ENCODE measurements around the gene TBRG4. TPM values are rescaled to one million over a fixed set of nuclear protein-coding genes. Genes with fewer than 3 reads are reported as not detected.

Gene TBRG4
- polyA plus RNA-seq, 1 experiment: 38.8 TPM

DNA sequence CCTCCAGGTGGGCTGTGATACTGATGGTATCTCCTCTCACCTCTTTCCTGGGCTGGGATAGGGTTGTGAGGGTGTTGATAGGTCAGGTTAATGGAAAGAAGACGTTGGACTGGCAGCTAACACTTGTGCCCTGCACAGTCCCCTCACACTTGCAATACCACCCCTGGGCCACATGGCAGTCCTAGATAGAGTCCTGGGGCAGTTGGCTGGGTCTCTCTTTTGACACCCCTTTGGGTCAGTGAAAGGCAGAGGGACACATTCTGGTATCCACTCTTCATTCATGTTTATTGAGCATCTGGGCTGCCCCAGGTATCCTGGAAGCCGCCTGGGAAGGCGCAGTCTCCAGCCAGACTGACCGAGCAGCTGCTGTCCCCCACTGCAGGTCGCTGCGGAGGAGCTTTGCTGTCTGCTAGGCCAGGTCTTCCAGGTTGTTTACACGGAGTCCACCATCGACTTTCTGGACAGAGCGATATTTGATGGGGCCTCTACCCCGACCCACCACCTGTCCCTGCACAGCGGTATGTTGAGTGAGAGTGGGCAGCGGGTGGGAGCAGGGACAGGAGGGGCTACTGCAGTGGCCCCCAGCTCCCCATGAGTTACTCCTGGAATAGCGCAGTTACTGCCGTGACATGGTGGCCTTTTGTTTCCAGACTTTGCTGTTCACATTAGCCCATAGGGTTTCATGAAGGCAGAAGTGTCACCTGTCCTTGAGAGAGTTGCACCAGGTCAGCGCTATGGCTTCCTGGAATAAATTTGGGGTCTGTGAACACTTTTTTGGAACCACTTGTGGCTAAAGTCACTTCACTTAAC is 41.8 kb downstream of the TBRG4 start:
- CTCF ChIA-PET: no interaction called here
- POLR2A ChIA-PET: no interaction called here

DNA sequence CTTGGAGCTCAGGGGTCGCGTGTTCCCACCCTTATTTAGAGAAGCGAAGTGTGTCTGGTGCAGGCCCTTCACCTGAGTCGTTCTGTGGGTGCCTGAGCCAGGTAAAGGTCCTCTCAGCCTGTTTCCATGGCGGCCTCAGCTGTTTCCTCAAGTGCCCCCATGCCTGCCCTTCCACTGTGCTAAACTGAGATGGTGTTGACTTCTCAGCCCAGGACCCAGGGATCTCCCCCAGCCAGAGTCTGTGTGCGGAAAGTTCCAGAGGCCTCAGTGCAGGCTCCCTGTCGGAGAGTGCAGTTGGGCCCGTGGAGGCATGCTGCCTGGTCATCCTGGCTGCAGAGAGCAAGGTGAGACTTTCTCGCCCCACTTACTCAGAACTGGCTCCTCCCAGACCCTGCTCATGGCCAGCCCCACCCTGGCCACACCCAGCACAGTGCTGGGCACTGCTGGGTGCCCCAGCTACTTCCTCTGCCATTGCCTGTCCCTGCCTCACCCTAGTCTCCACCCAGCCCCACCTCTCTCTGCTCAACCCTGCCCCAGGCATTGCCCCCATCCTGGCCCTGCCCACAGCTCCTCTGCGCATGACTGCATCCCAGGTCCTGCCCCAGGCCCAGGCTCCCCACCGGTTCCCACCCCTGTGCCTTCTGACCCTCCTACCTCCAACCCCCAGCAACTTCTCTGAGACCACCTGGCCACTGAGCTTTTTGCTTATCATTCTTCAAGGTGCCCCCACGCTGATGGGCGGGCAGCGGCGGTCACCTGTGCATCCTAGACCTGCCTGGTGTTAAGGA is 43.1 kb downstream of the TBRG4 start:
- Histone ChIP-seq H3K27me3 (ENCODE audit: control insufficient read depth, insufficient read depth, low read length) (no peaks in the 10 kb centered on the region), H3K9me3 (ENCODE audit: control insufficient read depth, insufficient read depth, low read length) (no peaks in the 10 kb centered on the region), H3K4me3 (ENCODE audit: low read depth, low read length) (no peak overlapping the region), H3K27ac (ENCODE audit: low read depth, low read length) (no peak overlapping the region)
- POLR2A ChIA-PET: no interaction called here
- TF ChIP-seq, protein P1, sequence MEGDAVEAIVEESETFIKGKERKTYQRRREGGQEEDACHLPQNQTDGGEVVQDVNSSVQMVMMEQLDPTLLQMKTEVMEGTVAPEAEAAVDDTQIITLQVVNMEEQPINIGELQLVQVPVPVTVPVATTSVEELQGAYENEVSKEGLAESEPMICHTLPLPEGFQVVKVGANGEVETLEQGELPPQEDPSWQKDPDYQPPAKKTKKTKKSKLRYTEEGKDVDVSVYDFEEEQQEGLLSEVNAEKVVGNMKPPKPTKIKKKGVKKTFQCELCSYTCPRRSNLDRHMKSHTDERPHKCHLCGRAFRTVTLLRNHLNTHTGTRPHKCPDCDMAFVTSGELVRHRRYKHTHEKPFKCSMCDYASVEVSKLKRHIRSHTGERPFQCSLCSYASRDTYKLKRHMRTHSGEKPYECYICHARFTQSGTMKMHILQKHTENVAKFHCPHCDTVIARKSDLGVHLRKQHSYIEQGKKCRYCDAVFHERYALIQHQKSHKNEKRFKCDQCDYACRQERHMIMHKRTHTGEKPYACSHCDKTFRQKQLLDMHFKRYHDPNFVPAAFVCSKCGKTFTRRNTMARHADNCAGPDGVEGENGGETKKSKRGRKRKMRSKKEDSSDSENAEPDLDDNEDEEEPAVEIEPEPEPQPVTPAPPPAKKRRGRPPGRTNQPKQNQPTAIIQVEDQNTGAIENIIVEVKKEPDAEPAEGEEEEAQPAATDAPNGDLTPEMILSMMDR (IDR thresholded peaks at IDR 0.05; ENCODE audit: low read depth, low read length): no peak
- CTCF ChIA-PET: no interaction called here
- no peak for DNase-seq (ENCODE audit: low read depth, low spot score)

More for the DNA sequence above, 41.8 kb downstream of the TBRG4 start:
- no peaks in the 10 kb centered on the region; the same call in 1 of the 2 replicates for H3K9me3 ChIP-seq (ENCODE audit: control insufficient read depth, insufficient read depth, low read length)
- no peak overlapping the region for H3K27ac ChIP-seq (ENCODE audit: low read depth, low read length)
- H3K4me3 ChIP-seq (ENCODE audit: low read depth, low read length): no peak overlapping the region
- DNase-seq (ENCODE audit: low read depth, low spot score): no peak
- no peaks in the 10 kb centered on the region for H3K27me3 ChIP-seq (ENCODE audit: control insufficient read depth, insufficient read depth, low read length)
- TF ChIP-seq, protein P1 (IDR thresholded peaks at IDR 0.05; ENCODE audit: low read depth, low read length): no peak

DNA sequence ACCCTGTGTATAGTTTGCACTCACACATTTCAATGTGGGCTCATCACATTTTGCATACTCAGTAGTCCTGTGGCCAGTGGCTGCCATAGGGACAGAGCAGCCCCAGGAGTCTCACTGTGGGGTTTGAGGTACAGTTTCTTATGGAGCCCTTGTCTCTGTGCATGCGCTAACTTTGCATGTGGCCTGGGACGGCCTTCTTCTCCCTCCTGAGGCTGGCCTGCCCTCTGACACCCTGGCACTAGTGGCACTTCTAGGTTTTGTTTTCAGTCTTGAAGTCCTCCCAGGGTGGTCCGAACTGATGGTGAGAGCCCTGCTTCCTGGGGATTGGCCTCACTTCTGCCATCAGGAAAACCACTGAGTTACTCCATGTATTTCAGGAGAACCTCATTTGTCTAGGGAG is 43.9 kb downstream of the TBRG4 start:
- POLR2A ChIA-PET: no interaction called here

DNA sequence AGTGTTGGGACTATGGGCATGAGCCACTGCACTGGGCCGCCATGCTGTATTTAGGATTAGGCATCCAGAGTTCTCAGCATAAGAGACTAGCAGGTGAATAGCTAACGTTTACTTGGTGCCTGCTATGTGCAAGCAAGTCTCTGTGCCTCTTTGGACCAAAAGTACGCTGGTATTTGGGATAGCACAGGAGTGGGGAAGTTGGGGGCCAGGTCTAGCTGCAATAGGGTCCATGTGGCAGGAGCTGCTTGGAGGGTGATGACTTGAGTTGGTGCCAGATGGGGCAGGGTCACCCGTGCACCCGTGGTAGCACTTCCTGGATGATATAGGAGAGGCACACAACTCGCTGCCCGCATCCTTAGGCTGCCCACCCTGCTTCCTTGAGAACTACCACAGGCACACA is 45.1 kb downstream of the TBRG4 start:
- CTCF ChIA-PET: no interaction called here
- Histone ChIP-seq H3K27me3 (ENCODE audit: control insufficient read depth, insufficient read depth, low read length) (no peaks in the 10 kb centered on the region), H3K27ac (ENCODE audit: low read depth, low read length) (no peak overlapping the region), H3K9me3 (ENCODE audit: control insufficient read depth, insufficient read depth, low read length) (no peaks in the 10 kb centered on the region), H3K4me3 (ENCODE audit: low read depth, low read length) (no peak overlapping the region)
- no peak for DNase-seq (ENCODE audit: low read depth, low spot score)
- TF ChIP-seq, protein P1 (IDR thresholded peaks at IDR 0.05; ENCODE audit: low read depth, low read length): no peak
- POLR2A ChIA-PET: no interaction called here

More for the DNA sequence above, 43.9 kb downstream of the TBRG4 start:
- no peak for DNase-seq (ENCODE audit: low read depth, low spot score)
- no peak overlapping the region for H3K27ac ChIP-seq (ENCODE audit: low read depth, low read length)
- H3K4me3 ChIP-seq (ENCODE audit: low read depth, low read length): no peak overlapping the region
- H3K9me3 ChIP-seq (ENCODE audit: control insufficient read depth, insufficient read depth, low read length): no peaks in the 10 kb centered on the region
- TF ChIP-seq, protein P1 (IDR thresholded peaks at IDR 0.05; ENCODE audit: low read depth, low read length): no peak
- no peaks in the 10 kb centered on the region for H3K27me3 ChIP-seq (ENCODE audit: control insufficient read depth, insufficient read depth, low read length)
- CTCF ChIA-PET: no interaction called here
